ENCODE results near the gene TLL1. TPM values are rescaled to one million over a fixed set of nuclear protein-coding genes. Genes with fewer than 3 reads are reported as not detected.

The TLL1 gene
- total RNA-seq, 1 donor from 2014 or later: 39.7 TPM

DNA sequence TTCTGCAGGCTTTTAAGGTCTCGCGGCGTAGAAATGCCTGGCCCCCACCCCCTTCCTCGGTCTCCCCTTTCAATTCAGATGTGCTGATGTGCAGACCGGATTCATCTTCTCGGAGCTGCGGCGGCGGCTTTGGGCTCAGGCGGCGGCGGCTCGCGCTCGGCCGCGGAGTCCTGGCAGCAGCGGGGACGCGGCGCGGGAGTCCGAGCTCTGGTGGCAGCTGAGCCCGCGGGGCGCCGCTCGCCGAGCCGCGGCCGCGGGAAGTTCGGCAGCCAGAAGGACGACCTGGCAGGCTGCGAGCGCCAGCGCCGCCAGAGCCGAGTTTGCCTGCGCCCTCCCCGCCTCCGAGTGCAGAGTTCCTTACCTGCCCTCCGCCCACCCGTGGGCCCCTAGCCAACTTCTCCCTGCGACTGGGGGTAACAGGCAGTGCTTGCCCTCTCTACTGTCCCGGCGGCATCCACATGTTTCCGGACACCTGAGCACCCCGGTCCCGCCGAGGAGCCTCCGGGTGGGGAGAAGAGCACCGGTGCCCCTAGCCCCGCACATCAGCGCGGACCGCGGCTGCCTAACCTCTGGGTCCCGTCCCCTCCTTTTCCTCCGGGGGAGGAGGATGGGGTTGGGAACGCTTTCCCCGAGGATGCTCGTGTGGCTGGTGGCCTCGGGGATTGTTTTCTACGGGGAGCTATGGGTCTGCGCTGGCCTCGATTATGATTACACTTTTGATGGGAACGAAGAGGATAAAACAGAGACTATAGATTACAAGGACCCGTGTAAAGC is 448 bp downstream of the TLL1 start:
- Mint-ChIP-seq H3K36me3 (ENCODE audit: unreplicated experiment) (no peaks in the 10 kb centered on the region), H3K27me3 (ENCODE audit: unreplicated experiment) (no peaks in the 10 kb centered on the region), H3K9me3 (ENCODE audit: unreplicated experiment) (no peaks in the 10 kb centered on the region), H3K4me3 (ENCODE audit: unreplicated experiment) (peak overlapping the region; percentile 97), H3K4me1 (ENCODE audit: unreplicated experiment) (peaks cover 52% of the 10 kb centered on the region), H3K27ac (ENCODE audit: unreplicated experiment) (peak overlapping the region; percentile 96)
- TF ChIP-seq CTCF (IDR thresholded peaks at IDR 0.05): no peak
- peak; percentile 84 for DNase-seq (ENCODE audit: extremely low spot score, unreplicated experiment)

- Mint-ChIP-seq H3K4me3 (ENCODE audit: unreplicated experiment) (peak overlapping the region; percentile 97), H3K27ac (ENCODE audit: unreplicated experiment) (peak overlapping the region; percentile 96), H3K4me1 (ENCODE audit: unreplicated experiment) (peaks cover 57% of the 10 kb centered on the region), H3K9me3 (ENCODE audit: unreplicated experiment) (no peaks in the 10 kb centered on the region), H3K27me3 (ENCODE audit: unreplicated experiment) (no peaks in the 10 kb centered on the region), H3K36me3 (ENCODE audit: unreplicated experiment) (no peaks in the 10 kb centered on the region)
- TF ChIP-seq CTCF (IDR thresholded peaks at IDR 0.05): no peak
- no peak for DNase-seq (ENCODE audit: extremely low spot score, unreplicated experiment)
Observed at GRCh38 chr4:165874072-165874790, 1.2 kb downstream of the TLL1 start.

DNA sequence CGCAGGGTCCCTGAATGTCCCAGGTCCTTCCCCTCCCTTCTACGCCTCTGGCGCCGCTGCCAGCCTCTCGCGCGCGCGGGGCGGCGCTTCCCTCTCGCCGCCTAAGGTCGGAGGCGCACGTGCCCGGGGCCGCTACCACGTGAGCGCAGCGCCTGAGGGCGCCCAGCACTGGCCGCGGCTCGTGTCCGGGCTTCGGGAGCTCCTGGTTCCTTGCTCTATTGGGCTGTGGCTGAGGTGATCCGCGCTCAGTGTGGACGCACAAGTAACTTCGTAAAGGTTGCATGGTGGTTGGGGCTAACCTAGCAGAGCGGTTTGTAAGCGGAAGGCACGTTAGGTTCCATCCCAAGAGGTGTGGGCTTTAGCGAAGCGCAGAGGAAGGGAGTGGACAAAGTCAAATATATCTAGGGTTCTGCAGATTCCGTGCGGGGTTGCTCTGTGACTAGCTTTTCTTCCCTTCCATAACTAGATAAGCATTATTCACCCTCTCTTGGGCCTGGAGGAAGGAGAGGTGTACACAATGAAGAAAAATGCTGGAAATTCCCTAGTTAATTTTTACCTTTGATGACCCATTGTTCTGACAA is 1.8 kb downstream of the TLL1 start:
- H3K36me3 Mint-ChIP-seq (ENCODE audit: unreplicated experiment): no peaks in the 10 kb centered on the region
- peak overlapping the region; percentile 96 for H3K27ac Mint-ChIP-seq (ENCODE audit: unreplicated experiment)
- H3K9me3 Mint-ChIP-seq (ENCODE audit: unreplicated experiment): no peaks in the 10 kb centered on the region
- peak overlapping the region; percentile 97 for H3K4me3 Mint-ChIP-seq (ENCODE audit: unreplicated experiment)
- TF ChIP-seq CTCF (IDR thresholded peaks at IDR 0.05): no peak
- peak; percentile 89 for DNase-seq (ENCODE audit: extremely low spot score, unreplicated experiment)
- H3K4me1 Mint-ChIP-seq (ENCODE audit: unreplicated experiment): peaks cover 63% of the 10 kb centered on the region
- H3K27me3 Mint-ChIP-seq (ENCODE audit: unreplicated experiment): no peaks in the 10 kb centered on the region

- Mint-ChIP-seq H3K36me3 (ENCODE audit: unreplicated experiment) (peaks cover 2% of the 10 kb centered on the region), H3K9me3 (ENCODE audit: unreplicated experiment) (no peaks in the 10 kb centered on the region), H3K27me3 (ENCODE audit: unreplicated experiment) (no peaks in the 10 kb centered on the region), H3K4me3 (ENCODE audit: unreplicated experiment) (peak overlapping the region; percentile 97), H3K4me1 (ENCODE audit: unreplicated experiment) (peaks cover 68% of the 10 kb centered on the region), H3K27ac (ENCODE audit: unreplicated experiment) (peak overlapping the region; percentile 96)
- TF ChIP-seq CTCF (IDR thresholded peaks at IDR 0.05): no peak
- no peak for DNase-seq (ENCODE audit: extremely low spot score, unreplicated experiment)
Observed at GRCh38 chr4:165875446-165875845, 2.4 kb downstream of the TLL1 start.

- DNase-seq (ENCODE audit: extremely low spot score, unreplicated experiment): no peak
- H3K27me3 Mint-ChIP-seq (ENCODE audit: unreplicated experiment): no peaks in the 10 kb centered on the region
- H3K4me1 Mint-ChIP-seq (ENCODE audit: unreplicated experiment): peaks cover 63% of the 10 kb centered on the region
- peak overlapping the region; percentile 2 for H3K4me3 Mint-ChIP-seq (ENCODE audit: unreplicated experiment)
- H3K36me3 Mint-ChIP-seq (ENCODE audit: unreplicated experiment): peaks cover 4% of the 10 kb centered on the region
- H3K27ac Mint-ChIP-seq (ENCODE audit: unreplicated experiment): peak overlapping the region; percentile 32
- TF ChIP-seq CTCF (IDR thresholded peaks at IDR 0.05): no peak
- no peaks in the 10 kb centered on the region for H3K9me3 Mint-ChIP-seq (ENCODE audit: unreplicated experiment)
Observed at GRCh38 chr4:165877286-165877685, 4.2 kb downstream of the TLL1 start.

Measured in osteocyte (in vitro differentiated cells).